Myocyte (in vitro differentiated cells): ENCODE results near the gene EVI5. TPM values are rescaled to one million over a fixed set of nuclear protein-coding genes. Genes with fewer than 3 reads are reported as not detected.

ENCODE experiments used
- DNase-seq: peaks from one replicate; pipeline ENCODE4 v3.0.0-alpha.2; 2012; ENCODE audit warnings: low read depth
- polyA plus RNA-seq: library from polyadenylated mRNA; unstranded; fragments of >200 nt; gene quantifications from one replicate; pipeline ENCODE4 v1.2.1, GENCODE V29; 2012; ENCODE audit warnings: missing spikeins
- total RNA-seq: library from RNA; depleted of rRNA; stranded (reverse); fragments of >200 nt; gene quantifications from 2 replicates; pipeline ENCODE4 v1.2.3, GENCODE V29; 2014

EVI5 gene
- total RNA-seq: 13.6 and 16.9 TPM in 2 replicates
- 11.3 TPM for polyA plus RNA-seq

DNA sequence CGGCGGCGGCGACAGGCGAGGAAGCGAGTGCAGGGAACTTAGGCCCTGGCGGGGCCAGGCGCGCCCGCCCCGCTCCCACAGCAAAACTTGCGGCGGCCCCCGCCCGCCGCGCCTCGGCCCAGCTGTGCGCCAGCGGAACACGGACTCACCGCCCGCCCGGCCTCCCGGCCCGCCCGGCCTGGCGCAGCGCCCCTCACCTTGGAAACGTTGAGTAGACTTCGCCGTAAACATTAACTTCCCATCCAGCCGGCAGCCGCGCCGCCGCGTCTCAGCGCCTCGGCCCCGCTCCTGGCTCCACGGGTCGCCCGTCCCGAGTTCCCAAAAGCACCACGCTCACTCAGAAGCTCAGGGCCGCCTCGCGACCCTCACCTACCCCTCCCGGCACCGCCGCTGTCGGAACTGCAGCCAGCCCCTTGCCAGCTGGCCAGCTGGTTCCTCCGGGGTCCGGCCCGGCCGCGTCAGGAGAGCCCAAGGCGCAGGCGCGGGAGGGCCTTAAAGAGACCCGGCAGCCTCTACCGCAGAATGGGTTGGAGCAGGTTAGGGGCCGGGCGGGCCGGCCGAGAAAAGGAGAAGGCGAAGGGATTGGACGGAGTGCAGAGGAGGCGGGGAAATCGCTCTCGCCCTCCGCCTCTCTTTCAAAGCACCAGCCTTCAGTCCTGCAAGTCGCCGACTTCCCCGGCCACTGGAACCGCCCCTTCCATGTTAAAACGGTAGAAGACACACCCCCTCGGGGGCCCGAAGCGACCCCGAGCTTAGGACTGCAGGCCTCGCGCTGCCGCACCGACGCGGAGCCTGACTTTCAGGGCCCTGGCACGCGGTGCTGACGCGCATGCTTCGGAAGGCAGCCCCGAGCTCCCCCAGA lies at the start of gene EVI5:
Gene EVI5, minus strand, starts transcription at position 470 of the 862 bp plus-strand sequence. CDS start 48,562 bp downstream, outside the sequence.
- DNase-seq: peak; percentile 98

DNA sequence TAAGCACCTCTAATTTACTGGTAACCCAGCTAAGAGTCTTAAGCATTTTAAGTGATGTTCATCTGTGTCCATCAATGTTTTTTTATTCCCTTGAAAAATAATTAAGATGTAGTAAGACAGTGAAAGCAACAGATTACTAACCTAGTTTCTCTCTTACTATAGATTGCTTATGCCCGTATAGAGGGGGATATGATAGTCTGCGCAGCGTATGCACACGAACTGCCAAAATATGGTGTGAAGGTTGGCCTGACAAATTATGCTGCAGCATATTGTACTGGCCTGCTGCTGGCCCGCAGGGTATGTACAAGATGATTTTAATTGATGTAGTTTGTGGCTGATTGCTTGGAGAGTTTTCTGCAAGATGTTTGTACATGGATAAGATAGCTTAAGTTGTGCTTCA lies 49.7 kb upstream of the EVI5 start:
- DNase-seq: no peak

DNA sequence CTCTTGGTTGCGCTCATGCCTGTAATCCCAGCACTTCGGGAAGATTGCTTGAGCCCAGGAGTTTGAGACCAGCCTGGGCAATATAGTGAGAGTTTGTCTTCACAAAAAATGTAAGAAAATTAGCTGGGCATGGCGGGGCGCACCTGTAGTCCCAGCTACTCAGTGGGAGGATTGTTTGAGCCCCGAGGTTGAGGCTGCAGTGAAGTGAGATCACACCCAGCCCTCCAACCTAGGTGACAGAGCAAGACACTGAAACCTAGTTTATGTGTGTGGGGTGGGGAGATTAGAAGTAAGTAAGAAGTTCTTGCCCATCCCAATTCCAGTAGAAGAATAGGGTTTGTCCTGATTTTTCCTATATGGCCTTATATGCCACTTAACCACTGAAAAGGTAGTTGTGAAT lies 48.9 kb upstream of the EVI5 start:
- no peak for DNase-seq

DNA sequence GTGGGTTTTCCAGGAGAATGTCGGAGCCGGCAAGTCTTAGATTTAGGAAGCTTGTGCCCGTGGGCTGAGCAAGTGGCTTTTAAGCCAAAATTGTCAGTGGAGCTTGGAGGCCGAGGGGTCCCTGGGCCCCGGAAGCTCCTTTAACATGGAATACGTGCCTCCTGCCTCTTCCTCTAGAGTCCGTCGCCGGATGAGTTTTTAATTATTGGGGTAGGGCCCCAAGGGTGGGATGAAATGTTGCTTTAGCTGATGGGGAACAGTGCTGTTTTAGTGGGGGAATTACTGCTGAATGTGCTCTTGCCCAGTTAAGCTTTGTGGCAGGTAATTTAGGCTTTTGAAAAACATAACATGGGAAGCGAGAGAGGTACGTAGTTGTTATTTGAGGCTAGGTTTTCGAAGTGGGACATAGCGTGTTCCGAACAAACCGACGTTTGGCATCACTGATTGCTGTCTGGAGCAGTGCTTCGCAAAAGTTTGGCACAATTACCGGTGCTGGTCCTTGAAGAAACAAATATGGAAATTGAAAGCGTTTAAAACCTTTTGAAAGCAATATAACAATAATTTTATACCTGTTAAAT lies 47.7 kb upstream of the EVI5 start:
- no peak for DNase-seq

DNA sequence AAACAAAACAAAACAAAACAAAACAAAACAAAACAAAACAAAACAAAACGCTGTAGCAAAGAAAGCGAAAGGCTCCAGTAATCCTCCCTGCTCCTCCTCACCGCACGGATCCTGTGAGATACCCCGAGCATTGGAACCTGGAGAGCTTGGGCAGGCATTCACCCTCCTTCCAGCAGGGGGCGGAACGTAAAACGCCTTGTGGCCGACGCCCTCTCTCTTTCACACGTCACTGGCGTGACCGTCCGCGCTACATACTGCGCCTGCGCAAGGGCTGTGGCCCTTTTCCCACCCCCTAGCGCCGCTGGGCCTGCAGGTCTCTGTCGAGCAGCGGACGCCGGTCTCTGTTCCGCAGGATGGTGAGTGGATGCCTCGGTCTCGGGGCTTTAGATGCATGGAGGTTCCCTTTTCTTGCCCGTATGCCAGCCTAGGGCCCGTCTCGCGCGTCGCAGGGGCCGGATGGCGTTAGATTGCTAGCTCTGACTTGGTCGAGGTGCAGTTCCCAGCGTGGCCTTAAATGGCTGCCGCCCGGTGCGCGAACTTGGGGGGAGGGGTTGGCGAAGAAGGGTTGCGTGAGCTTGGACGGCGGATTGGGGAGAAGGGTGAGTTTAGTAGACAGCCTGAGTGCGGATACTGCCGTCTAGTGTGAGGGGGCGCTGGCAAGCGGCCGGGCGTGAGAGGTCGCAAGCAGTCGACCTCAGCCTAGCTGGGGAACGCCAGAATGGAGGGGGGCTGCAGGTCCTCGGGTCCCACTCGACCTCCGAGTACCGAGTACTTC lies 47.0 kb upstream of the EVI5 start, which contains the start of gene RPL5:
Gene RPL5, plus strand, starts transcription at position 279 of the 775 bp plus-strand sequence. Its CDS starts 75 bp downstream, at position 354.
- peak; percentile 99 for DNase-seq

DNA sequence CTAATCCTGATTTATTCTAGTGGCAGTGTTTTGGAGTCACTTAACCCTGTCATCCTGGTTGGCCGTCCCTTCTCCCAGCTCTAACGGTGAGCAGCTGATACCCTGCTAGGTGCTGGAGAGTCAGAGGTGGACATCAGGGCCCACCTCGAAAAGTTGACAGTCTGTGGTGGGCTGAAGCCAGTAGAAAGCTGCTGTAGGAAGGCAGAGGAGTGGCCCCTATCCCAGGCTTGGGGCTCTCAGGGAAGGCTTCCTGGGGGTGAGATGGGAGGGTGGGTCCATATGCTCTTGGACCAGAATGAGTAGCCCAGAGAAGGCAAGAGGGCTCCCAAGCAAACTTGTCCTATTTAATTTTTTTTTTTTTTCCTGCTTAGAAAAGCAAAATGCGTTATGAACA lies 46.5 kb upstream of the EVI5 start:
- no peak for DNase-seq

DNA sequence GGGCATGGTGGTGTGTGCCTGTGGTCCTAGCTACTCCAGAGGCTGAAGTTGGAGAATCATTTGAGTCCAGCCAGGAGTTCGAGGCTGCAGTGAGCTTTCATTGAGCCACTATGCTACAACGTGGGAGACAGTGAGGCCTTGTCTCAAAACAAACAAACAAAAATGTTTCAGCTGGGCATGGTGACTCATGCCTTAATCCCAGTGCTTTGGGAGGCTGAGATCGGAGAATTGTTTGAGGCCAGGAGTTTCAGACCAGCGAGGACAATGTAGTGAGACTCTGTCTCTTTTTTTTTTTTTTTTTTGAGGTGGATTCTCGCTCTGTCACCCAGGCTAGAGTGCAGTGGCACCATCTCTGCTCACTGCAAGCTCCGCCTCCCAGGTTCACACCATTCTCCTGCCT lies 41.9 kb upstream of the EVI5 start:
- no peak for DNase-seq

DNA sequence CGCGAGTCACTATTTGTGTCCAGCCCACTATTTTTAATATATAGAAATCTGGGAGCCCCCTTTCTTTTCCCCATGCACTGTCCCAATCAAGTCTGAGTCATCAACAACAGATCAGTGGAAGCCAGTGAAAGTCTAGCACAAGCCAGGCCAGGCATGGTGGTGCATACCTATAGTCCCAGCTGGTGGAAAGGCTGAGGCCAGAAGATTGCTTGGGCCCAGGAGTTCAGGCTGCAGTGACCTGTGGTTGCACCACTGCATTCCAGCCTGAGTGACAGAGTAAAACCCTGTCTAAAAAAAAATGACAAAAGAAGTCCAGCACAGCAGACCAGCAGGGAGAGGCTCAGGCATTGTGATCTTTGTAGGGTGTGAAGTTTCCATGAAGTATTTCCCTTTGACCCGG lies 38.0 kb upstream of the EVI5 start:
- peak; percentile 87 for DNase-seq

DNA sequence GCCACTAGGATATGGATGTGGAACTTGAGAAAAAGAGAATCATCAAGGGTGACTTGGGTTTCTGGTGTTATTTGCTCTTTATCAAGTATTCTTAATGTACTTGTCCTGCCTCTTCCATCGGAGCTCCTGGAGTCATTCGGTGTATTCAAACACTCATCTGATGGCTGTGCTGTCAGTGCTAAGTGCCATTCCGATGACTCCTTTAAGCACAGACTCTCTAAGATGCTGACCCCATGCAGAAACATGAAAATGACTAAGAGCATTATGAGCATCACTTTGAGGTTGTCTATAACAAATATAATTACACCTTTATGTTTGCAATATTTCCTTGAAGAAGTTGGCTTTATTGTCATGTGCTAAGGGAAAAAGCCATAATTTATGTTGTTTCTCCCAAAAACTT lies 35.6 kb upstream of the EVI5 start:
- DNase-seq: no peak

DNA sequence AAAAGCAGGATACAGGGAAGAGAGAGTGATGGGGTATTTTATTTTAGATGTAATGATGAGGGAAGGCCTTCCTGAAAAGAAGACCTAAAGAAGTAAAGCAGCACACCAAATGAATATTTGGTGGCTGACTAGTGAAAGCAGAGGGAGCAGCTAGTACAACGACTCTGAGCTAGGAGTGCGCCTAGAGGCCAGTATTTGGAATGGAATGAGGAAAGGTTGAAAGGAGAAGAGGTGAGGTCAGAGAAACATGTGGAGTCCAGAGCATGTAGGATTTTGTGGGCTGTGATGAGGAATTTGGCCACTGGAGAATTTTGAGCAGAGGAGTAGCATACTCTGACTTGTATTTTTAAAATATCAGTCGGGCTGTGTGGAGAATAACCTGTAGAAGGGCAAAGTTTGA lies 35.1 kb upstream of the EVI5 start:
- DNase-seq: no peak

DNA sequence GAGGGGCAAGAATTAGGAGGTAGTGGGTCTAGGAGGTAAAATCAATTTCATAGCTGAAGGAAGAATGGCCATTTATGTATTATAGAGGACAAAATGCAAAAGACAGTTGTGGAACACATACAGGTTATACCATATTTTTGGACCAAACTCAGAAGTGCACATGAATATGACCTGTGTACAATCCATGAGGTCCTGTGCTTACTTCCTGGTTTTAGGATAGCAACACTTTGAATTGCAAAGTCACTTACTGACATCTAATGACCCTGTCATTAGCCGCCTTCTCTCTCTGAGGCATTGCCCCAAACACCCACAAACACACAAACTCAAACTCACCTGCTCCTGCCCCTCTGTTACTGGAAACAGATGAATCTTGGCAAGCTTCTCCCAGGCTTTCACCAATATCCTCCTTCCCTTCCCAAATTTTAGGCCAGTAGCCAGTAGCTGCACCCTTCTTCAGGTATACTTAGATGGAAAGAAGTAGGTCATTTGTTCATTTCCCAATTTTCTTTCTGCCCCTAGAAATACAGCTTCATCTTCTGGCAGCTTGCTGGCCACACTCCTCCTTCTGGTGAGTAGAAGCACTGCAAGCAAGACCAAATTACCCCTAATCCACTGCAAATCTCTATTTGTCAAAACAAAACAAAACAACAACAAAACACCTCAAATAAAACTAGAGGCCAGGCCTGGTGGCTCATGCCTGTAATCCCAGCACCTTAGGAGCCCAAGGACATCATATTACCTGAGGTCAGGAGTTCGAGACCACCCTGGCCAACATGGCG lies 33.3 kb upstream of the EVI5 start:
- DNase-seq: peak; percentile 44

DNA sequence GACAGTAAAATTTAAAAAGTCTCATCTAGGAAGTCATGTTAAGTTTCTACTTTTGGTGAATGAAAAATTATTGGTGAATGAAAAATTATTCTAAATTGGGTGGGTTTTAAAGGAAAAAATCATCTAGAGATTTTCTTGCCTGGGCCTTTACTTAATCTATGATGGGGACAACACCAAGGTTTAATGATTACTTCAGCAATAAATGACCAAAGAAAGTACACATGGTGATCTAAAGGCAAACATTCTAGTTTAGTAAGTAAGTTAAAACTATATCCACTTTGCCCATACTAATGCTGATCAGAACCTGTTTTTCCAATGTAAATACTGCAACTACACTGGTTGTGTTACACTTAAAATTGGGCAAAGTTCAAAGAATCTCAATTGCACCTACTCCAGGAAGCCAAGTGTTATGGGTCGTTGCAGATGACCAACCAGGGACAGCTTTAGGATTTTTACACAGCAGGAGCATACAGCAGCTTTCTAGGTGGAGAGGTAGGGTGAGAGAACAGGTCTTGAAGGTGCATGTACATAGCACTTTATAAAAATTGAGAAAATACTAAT lies 32.3 kb upstream of the EVI5 start:
- DNase-seq: no peak

DNA sequence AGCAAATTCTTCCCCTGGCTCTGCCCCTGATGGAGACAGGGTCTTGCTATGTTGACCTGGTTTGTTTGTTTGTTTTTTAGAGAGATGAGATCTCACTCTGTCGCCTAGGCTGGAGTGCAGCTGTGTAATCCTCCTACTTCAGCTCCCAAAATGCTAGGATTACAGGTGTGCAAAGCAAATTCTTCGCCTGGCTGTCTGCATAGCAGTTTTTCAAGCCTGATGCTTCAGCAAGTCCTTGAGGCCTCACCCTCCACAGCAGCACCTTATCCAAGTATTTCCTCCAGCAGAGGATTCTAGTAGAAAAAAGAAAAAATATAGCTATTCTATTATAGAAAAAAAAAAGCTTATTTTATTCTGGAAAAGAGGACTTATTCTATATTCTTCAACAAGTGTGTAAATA lies 31.8 kb upstream of the EVI5 start:
- no peak for DNase-seq

DNA sequence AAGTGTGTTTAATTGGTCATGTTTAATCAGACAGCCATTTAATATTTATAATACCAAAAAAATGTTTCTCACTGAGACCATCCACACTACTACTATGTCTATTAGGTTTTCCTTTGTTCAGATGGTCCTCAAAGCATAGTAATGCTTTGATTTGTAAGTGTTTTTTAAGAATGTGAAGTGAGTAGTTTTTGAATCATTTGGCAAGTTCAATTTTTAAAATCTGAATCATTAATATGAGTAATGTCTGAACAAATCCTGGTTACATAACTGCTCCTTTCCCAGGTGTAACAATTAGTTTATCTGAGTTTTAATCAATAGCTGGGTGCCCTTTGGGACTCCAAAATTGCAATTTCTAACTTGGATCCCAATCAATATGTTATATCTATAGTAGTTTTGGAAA lies 23.5 kb upstream of the EVI5 start:
- no peak for DNase-seq

DNA sequence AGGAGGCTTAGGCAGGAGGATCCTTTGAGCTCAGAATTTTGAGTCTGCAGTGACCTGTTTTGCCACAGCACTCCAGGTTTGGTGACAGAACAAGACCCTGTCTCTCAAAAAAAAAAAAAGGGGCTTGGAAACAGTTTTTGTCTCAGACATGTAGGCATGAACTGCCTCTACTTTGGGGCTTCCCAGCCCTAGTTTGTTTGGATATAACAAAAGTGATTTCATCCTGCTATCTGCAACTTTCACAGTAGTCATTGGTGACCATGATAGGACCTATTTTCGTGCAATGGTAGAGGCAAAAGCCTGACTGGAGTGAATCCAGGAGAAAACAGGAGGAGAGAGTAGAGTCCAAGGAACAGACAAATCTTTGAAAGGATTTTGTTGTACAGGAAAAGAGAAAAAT lies 20.3 kb upstream of the EVI5 start:
- DNase-seq: no peak

DNA sequence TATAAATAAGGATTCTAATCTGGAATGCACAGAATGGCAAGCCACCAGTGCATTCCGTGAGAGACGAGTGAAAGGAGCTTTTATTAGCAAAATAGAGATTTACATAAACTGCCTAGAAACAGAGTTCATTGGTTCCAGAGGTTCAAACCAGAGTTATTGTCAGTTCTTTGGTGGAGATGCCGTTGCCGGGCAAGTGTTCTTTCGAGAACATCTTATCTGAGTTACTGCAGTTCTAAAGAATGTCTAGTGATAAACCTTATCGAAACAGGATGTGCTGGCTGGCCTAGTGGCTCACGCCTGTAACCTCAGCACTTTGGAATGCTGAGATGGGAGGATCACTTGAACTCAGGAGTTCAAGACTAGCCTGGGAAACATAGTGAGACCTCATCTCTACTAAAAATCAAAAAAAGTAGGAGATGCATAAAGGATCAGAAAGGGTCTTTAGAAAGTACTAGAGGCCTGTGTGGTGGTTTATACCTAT lies 19.9 kb upstream of the EVI5 start:
- DNase-seq: peak; percentile 80

DNA sequence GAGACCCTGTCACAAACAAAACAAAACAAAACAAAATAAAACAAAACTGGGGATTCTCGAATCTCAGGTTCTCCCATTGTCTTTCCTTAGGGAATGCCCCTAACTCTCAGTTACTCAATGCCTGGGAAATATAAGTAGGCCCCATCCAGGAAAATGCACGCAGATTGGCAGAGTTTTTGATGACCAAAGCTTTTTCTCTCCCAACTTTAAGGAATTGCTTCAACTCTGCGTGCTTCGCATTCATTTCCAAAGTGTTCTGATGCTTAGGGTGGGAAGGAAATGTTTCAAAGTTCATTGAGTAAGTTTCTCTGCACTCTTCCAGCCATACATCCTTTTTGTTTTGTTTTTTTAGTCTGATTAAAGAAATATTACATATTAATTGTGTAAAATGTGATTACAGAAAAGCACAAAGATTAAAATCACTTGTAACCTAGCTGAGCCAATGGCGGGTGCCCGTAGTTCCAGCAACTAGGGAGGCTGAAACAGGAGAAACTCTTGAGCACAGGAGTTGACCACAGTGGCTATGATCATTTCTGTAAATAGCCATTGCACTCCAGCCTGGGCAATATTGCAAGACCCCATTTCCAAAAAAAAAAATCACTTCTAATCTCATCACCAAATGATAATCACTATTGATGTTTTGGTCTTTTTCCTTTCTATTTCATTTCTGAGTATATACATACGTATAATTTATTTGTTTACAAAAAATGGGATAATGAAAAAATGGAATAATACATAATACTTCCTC lies 18.4 kb upstream of the EVI5 start:
- no peak for DNase-seq

DNA sequence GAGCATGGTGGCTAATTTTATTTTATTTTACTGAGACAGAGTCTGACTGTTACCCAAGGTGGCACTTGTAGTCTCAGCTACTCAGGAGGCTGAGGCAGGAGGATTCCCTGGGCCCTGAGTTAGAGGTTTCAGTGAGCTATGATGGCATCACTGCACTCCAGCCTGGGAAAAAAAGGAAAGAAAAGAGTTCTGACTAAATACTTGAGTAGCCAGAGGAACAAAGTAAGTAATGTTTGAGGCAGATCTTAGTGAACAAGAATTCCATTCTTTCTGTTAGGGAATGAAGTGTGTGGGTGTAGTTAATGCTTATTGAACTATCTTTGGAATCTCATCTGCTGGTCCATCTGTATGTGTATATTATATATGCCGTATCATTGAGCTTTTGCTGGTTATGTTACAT lies 13.1 kb upstream of the EVI5 start:
- DNase-seq: no peak

DNA sequence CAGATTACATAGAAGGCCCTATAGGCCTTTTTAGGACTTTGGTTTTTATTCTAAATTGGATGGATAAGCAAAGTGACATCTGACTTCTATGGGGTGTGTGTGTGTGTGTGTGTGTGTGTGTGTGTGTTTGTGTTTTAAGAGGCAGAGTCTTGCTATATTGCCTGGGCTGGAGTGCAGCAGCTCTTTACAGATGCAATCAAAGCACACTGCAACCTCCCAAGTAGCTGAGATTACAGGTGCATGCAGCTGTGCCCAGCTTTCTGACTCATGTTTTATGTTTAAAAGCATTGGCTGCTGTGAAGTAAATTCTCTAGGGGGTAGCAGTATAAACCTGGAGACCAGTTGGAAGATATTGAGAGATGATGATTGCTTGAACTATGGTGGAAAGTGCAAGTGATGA lies 12.4 kb upstream of the EVI5 start:
- no peak for DNase-seq

DNA sequence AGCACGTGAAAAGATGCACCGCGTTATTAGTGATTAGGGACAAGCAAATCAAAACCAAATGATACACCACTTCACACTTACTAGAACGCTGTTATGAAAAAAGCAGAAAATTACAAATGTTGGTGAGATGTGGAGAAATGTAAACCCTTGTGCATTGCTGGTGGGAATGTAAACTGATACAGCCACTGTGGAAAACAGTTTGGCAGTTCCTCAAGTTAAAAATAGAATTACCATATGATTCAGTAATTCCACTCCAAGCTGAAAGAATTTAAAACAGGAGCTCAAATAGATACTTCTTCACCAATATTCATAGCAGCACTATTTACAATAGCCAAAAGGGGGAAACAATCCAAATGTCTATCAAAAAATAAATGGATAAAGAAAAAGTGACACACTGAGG lies 10.3 kb upstream of the EVI5 start:
- DNase-seq: peak; percentile 54
